Measurements from ENCODE around the gene MAG. TPM values are rescaled to one million over a fixed set of nuclear protein-coding genes. Genes with fewer than 3 reads are reported as not detected.

The MAG gene
- total RNA-seq, 1 experiment from 2014 or later: 0.17 TPM

- H4K20me1 ChIP-seq (ENCODE audit: insufficient read depth): no peaks in the 10 kb centered on the region
- no peak within 1 kb of the TSS for H3K4me2 ChIP-seq (ENCODE audit: low read length)
- intact Hi-C loops (cut with micrococcal nuclease): no loop called here
- ATAC-seq (no peak), DNase-seq (ENCODE audit: low read depth, low spot score) (no peak)
- H3K9ac ChIP-seq (ENCODE audit: low read length): no peak within 1 kb of the TSS
- H3K79me2 ChIP-seq (ENCODE audit: insufficient read depth, low read length): no peaks in the 10 kb centered on the region
- TF ChIP-seq EZH2 (IDR thresholded peaks at IDR 0.05) (no peak), POLR2AphosphoS5 (IDR thresholded peaks at IDR 0.05; ENCODE audit: low read depth, low read length) (no peak), YY1 (IDR thresholded peaks at IDR 0.05; ENCODE audit: extremely low read depth, insufficient replicate concordance, low read depth, low read length) (no peak), CEBPB (IDR thresholded peaks at IDR 0.05; ENCODE audit: low read depth) (no peak), CBX3 (IDR thresholded peaks at IDR 0.05; ENCODE audit: low read depth) (no peak), ZFX (IDR thresholded peaks at IDR 0.05) (no peak), ZNF274 (IDR thresholded peaks at IDR 0.05; ENCODE audit: low read depth, low read length) (no peak), FOSL1 (IDR thresholded peaks at IDR 0.05; ENCODE audit: low read depth) (no peak), ZBTB33 (IDR thresholded peaks at IDR 0.05; ENCODE audit: extremely low read depth, insufficient replicate concordance, low read length) (no peak), JUND (IDR thresholded peaks at IDR 0.05) (no peak), CTCF (IDR thresholded peaks at IDR 0.05 in 2 of 3, conservative IDR thresholded peaks at IDR 0.05 in 1 of 3; ENCODE audit: borderline replicate concordance in 1 of 3, insufficient read depth in 1 of 3, low read depth in 2 of 3, low read length in 2 of 3) (no peak), EGR1 (IDR thresholded peaks at IDR 0.05; ENCODE audit: low read depth) (no peak), SIN3A (IDR thresholded peaks at IDR 0.05; ENCODE audit: low read depth) (no peak), SRF (IDR thresholded peaks at IDR 0.05; ENCODE audit: low read depth) (no peak), EZH2phosphoT487 (IDR thresholded peaks at IDR 0.05; ENCODE audit: borderline replicate concordance) (no peak), POLR2A (IDR thresholded peaks at IDR 0.05; ENCODE audit: borderline replicate concordance, extremely low read depth, insufficient read depth, insufficient read length) (no peak)
- TF ChIP-seq, protein P1, sequence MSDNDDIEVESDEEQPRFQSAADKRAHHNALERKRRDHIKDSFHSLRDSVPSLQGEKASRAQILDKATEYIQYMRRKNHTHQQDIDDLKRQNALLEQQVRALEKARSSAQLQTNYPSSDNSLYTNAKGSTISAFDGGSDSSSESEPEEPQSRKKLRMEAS (IDR thresholded peaks at IDR 0.05): no peak
- TF ChIP-seq, protein P2, sequence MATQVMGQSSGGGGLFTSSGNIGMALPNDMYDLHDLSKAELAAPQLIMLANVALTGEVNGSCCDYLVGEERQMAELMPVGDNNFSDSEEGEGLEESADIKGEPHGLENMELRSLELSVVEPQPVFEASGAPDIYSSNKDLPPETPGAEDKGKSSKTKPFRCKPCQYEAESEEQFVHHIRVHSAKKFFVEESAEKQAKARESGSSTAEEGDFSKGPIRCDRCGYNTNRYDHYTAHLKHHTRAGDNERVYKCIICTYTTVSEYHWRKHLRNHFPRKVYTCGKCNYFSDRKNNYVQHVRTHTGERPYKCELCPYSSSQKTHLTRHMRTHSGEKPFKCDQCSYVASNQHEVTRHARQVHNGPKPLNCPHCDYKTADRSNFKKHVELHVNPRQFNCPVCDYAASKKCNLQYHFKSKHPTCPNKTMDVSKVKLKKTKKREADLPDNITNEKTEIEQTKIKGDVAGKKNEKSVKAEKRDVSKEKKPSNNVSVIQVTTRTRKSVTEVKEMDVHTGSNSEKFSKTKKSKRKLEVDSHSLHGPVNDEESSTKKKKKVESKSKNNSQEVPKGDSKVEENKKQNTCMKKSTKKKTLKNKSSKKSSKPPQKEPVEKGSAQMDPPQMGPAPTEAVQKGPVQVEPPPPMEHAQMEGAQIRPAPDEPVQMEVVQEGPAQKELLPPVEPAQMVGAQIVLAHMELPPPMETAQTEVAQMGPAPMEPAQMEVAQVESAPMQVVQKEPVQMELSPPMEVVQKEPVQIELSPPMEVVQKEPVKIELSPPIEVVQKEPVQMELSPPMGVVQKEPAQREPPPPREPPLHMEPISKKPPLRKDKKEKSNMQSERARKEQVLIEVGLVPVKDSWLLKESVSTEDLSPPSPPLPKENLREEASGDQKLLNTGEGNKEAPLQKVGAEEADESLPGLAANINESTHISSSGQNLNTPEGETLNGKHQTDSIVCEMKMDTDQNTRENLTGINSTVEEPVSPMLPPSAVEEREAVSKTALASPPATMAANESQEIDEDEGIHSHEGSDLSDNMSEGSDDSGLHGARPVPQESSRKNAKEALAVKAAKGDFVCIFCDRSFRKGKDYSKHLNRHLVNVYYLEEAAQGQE (IDR thresholded peaks at IDR 0.05; ENCODE audit: low read depth): no peak
- CTCF ChIA-PET: no interaction called here
- RAD21 ChIA-PET (ENCODE audit: low non-redundant PET in 1 of 2, low total read pairs in 2 of 2, uncharacterized antibody in 2 of 2, unreplicated experiment in 2 of 2): no interaction called here
- H3K36me3 ChIP-seq (ENCODE audit: control insufficient read depth in 1 of 2, insufficient read depth in 2 of 2, low read length in 2 of 2): no peaks in the 10 kb centered on the region
- no peaks in the 10 kb centered on the region for H3K27me3 ChIP-seq (ENCODE audit: insufficient read depth, low read length)
- POLR2A ChIA-PET: no interaction called here
- H3K9me3 ChIP-seq (ENCODE audit: control insufficient read depth in 1 of 2, insufficient read depth in 1 of 2, low read depth in 1 of 2, low read length in 2 of 2): no peaks in the 10 kb centered on the region
- no TSS peak for BruUV-seq (replicated peaks)
- H3K4me1 ChIP-seq (ENCODE audit: control insufficient read depth in 1 of 2, insufficient read depth in 2 of 2, low read length in 2 of 2): peaks cover 0 to under 1% of the 10 kb centered on the region in 2 experiments; a peak in 1 of 4 replicates
- no peak within 1 kb of the TSS for H2AFZ ChIP-seq (ENCODE audit: low read depth, low read length, poor library complexity, severe bottlenecking)
- no peak within 1 kb of the TSS for H3K4me3 ChIP-seq (replicated peaks in 1 of 2; ENCODE audit: low read depth in 1 of 2, low read length in 2 of 2)
- H3K9me2 ChIP-seq (ENCODE audit: insufficient read depth): no peaks in the 10 kb centered on the region
- H3K27ac ChIP-seq (ENCODE audit: low read depth, low read length): no peak within 1 kb of the TSS
These were observed 55.4 kb downstream of the MAG start, which contains the start of gene FFAR1 for GRCh38 chr19:35347171-35347929. Gene FFAR1 (plus strand): TSS chr19:35347902. CDS start chr19:35351552, 3,650 bp downstream.

Data from HCT116 (cell line).